Liver (tissue), 9 donors: ENCODE data around the gene DMAC2. TPM values are rescaled to one million over a fixed set of nuclear protein-coding genes. Genes with fewer than 3 reads are reported as not detected.
"Not testable (repeated sequence)": the region's sequence is repeated elsewhere in the genome, so short reads cannot be mapped to it uniquely, and the experiment has no call there.

Experiments used
- DNase-seq: peaks from one replicate; pipeline ENCODE4 v3.0.0-alpha.2; 2017; ENCODE audit warnings: low spot score
- H3K27ac ChIP-seq, 2 donors: one replicate each; pipeline ENCODE4 v1.7.0; 2013; ENCODE audit warnings: inconsistent platforms in 2 of 2, low read length in 2 of 2, control low read depth in 1 of 2, low read depth in 1 of 2, mild to moderate bottlenecking in 1 of 2
- H3K27me3 ChIP-seq, 4 donors: one replicate each; pipeline versions ENCODE4 v1.6.1 to v1.7.0; 2013; ENCODE audit warnings: low read length in 3 of 4, inconsistent platforms in 1 of 4, mild to moderate bottlenecking in 1 of 4, moderate library complexity in 1 of 4; ENCODE audit not compliant: control insufficient read depth in 4 of 4, insufficient read depth in 4 of 4
- H3K36me3 ChIP-seq, 4 donors: one replicate each; pipeline versions ENCODE4 v1.6.1 to v1.7.0; 2013; ENCODE audit warnings: low read length in 3 of 4, mild to moderate bottlenecking in 3 of 4, low read depth in 1 of 4, moderate library complexity in 1 of 4; ENCODE audit not compliant: control insufficient read depth in 4 of 4, insufficient read depth in 3 of 4
- H3K4me1 ChIP-seq, 4 donors: one replicate each; pipeline versions ENCODE4 v1.6.1 to v1.7.0; 2013; ENCODE audit warnings: low read length in 3 of 4, mild to moderate bottlenecking in 3 of 4, moderate library complexity in 1 of 4; ENCODE audit not compliant: control insufficient read depth in 4 of 4, insufficient read depth in 4 of 4
- H3K4me3 ChIP-seq, 3 donors: one replicate each; pipeline versions ENCODE4 v1.6.1 to v1.7.0; 2013; ENCODE audit warnings: low read length in 3 of 3, control low read depth in 1 of 3, low read depth in 1 of 3, mild to moderate bottlenecking in 1 of 3
- H3K9ac ChIP-seq, 2 donors: one replicate each; pipeline ENCODE4 v1.7.0; 2013; ENCODE audit warnings: low read length in 2 of 2, mild to moderate bottlenecking in 2 of 2, moderate library complexity in 2 of 2, control low read depth in 1 of 2, low read depth in 1 of 2
- H3K9me3 ChIP-seq, 4 donors: one replicate each; pipeline versions ENCODE4 v1.6.1 to v1.7.0; 2013; ENCODE audit warnings: low read length in 3 of 4; ENCODE audit not compliant: control insufficient read depth in 4 of 4
- EGR1 ChIP-seq, 2 donors: IDR thresholded peaks; 2 replicates each; pipeline ENCODE4 v1.6.1; 2016 to 2018; ENCODE audit warnings: antibody characterized with exemption in 2 of 2, low read depth in 2 of 2
- FOXA1 ChIP-seq: IDR thresholded peaks from 2 replicates; pipeline ENCODE4 v1.6.1; 2016; ENCODE audit warnings: antibody characterized with exemption
- FOXA2 ChIP-seq: IDR thresholded peaks from 2 replicates; pipeline ENCODE4 v1.6.1; 2016; ENCODE audit warnings: antibody characterized with exemption
- HNF4A ChIP-seq, 2 donors: conservative IDR thresholded peaks; 2 replicates each; pipeline ENCODE4 v1.6.1; 2016; ENCODE audit warnings: antibody characterized with exemption in 2 of 2, mild to moderate bottlenecking in 2 of 2
- HNF4G ChIP-seq: IDR thresholded peaks from 2 replicates; pipeline ENCODE4 v1.6.1; 2016; ENCODE audit warnings: antibody characterized with exemption
- JUND ChIP-seq, 2 donors: IDR thresholded peaks; 2 replicates each; pipeline ENCODE4 v1.6.1; 2016; ENCODE audit warnings: antibody characterized with exemption in 2 of 2
- NR2F2 ChIP-seq: IDR thresholded peaks from 2 replicates; pipeline ENCODE4 v1.6.1; 2016; ENCODE audit warnings: antibody characterized with exemption
- RAD21 ChIP-seq, 2 donors: IDR thresholded peaks; 2 replicates each; pipeline ENCODE4 v1.6.1; 2016; ENCODE audit warnings: antibody characterized with exemption in 2 of 2, mild to moderate bottlenecking in 2 of 2
- RXRA ChIP-seq, 2 donors: IDR thresholded peaks; 2 replicates each; pipeline ENCODE4 v1.6.1; 2017 to 2018; ENCODE audit warnings: antibody characterized with exemption in 2 of 2, mild to moderate bottlenecking in 1 of 2
- SP1 ChIP-seq: IDR thresholded peaks from 2 replicates; pipeline ENCODE4 v1.6.1; 2018; ENCODE audit warnings: antibody characterized with exemption, mild to moderate bottlenecking
- TAF1 ChIP-seq: conservative IDR thresholded peaks from 2 replicates; pipeline ENCODE4 v1.6.1; 2016; ENCODE audit warnings: antibody characterized with exemption, mild to moderate bottlenecking
- YY1 ChIP-seq: IDR thresholded peaks from 2 replicates; pipeline ENCODE4 v1.6.1; 2016; ENCODE audit warnings: antibody characterized with exemption, mild to moderate bottlenecking
- WGBS: extraction: QIAGEN DNeasy Blood & Tissue Kit; methylation state at CpG from one replicate; pipeline ENCODE4 v1.1.7; 2013; 5-methylcytosine and 5-hydroxymethylcytosine counted together
- polyA plus RNA-seq, 2 donors: library from polyadenylated mRNA; stranded (reverse) in 1 of 2; unstranded in 1 of 2; fragments of 200-250 nt in 1 of 2; fragments of >200 nt in 1 of 2; fragmentation: Nextera tagmentation in 1 of 2; extraction: Ambion mirVana in 1 of 2; gene quantifications; one replicate each; pipeline versions ENCODE4 v1.2.1 to v1.2.3, GENCODE V29; 2013 to 2015
- total RNA-seq, 2 donors: library from RNA; depleted of rRNA; stranded (reverse); fragments of >200 nt; gene quantifications; one replicate each; pipeline ENCODE4 v1.2.3, GENCODE V29; 2014
- TF ChIP-seq, protein P1 (sequence below): IDR thresholded peaks from 2 replicates; pipeline ENCODE4 v1.6.1; 2016; ENCODE audit warnings: antibody characterized with exemption
- TF ChIP-seq, protein P2 (sequence below): IDR thresholded peaks from 2 replicates; pipeline ENCODE4 v1.6.1; 2016; ENCODE audit warnings: antibody characterized with exemption, mild to moderate bottlenecking
- TF ChIP-seq, protein P3 (sequence below): IDR thresholded peaks from 2 replicates; pipeline ENCODE4 v1.6.1; 2016; ENCODE audit warnings: antibody characterized with exemption
- TF ChIP-seq, protein P4 (sequence below): IDR thresholded peaks from 2 replicates; pipeline ENCODE4 v1.6.1; 2016; ENCODE audit warnings: antibody characterized with exemption
- donor health status: healthy.
- donor health status: healthy.
- donor health status: healthy.
- donor health status: healthy.
- donor health status: healthy.

DMAC2 gene
- total and polyA plus RNA-seq, 4 donors: 17.1 to 28.8 (median 24.2) TPM

DNA sequence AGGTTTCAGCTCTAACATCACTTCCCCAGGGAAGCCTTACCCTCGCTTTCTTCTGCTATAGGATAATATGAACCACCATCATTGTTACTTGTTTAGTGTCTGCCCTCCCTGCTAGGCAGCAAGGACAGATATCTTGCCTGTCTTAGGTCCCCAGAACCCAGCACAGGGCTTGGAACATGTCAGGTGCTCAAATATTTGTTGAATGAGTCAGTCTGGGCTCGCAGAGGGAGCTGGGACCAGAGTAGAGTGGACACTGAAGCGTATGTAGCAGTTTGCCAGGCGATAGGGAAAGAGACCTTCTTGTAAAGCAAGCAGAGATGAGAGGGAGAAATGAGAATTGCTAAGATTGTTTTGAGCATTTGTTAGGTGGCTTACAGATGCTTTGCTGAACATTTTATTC is 30.4 kb downstream of the DMAC2 start:
- no peak for DNase-seq
- no peaks in the 10 kb centered on the region for H3K9me3 ChIP-seq
- peak overlapping the region in 1 of 2 donors; percentile 64 for H3K27ac ChIP-seq
- TF ChIP-seq, protein P1, sequence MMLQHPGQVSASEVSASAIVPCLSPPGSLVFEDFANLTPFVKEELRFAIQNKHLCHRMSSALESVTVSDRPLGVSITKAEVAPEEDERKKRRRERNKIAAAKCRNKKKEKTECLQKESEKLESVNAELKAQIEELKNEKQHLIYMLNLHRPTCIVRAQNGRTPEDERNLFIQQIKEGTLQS: peak; percentile 74
- peak; percentile 96 to 99 for TF ChIP-seq JUND (IDR thresholded peaks at IDR 0.05)
- TF ChIP-seq SP1: peak; percentile 11
- no peak for TF ChIP-seq HNF4G
- TF ChIP-seq NR2F2: no peak
- TF ChIP-seq RAD21 (IDR thresholded peaks at IDR 0.05): no peak
- TF ChIP-seq HNF4A (conservative IDR thresholded peaks at IDR 0.05): peak in 1 of 2 donors; percentile 9
- TF ChIP-seq, protein P2, sequence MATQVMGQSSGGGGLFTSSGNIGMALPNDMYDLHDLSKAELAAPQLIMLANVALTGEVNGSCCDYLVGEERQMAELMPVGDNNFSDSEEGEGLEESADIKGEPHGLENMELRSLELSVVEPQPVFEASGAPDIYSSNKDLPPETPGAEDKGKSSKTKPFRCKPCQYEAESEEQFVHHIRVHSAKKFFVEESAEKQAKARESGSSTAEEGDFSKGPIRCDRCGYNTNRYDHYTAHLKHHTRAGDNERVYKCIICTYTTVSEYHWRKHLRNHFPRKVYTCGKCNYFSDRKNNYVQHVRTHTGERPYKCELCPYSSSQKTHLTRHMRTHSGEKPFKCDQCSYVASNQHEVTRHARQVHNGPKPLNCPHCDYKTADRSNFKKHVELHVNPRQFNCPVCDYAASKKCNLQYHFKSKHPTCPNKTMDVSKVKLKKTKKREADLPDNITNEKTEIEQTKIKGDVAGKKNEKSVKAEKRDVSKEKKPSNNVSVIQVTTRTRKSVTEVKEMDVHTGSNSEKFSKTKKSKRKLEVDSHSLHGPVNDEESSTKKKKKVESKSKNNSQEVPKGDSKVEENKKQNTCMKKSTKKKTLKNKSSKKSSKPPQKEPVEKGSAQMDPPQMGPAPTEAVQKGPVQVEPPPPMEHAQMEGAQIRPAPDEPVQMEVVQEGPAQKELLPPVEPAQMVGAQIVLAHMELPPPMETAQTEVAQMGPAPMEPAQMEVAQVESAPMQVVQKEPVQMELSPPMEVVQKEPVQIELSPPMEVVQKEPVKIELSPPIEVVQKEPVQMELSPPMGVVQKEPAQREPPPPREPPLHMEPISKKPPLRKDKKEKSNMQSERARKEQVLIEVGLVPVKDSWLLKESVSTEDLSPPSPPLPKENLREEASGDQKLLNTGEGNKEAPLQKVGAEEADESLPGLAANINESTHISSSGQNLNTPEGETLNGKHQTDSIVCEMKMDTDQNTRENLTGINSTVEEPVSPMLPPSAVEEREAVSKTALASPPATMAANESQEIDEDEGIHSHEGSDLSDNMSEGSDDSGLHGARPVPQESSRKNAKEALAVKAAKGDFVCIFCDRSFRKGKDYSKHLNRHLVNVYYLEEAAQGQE: no peak
- no peak for TF ChIP-seq TAF1
- no peak for TF ChIP-seq EGR1 (IDR thresholded peaks at IDR 0.05; ENCODE audit: low read depth in 2 of 2)
- no peak for TF ChIP-seq YY1
- TF ChIP-seq, protein P3, sequence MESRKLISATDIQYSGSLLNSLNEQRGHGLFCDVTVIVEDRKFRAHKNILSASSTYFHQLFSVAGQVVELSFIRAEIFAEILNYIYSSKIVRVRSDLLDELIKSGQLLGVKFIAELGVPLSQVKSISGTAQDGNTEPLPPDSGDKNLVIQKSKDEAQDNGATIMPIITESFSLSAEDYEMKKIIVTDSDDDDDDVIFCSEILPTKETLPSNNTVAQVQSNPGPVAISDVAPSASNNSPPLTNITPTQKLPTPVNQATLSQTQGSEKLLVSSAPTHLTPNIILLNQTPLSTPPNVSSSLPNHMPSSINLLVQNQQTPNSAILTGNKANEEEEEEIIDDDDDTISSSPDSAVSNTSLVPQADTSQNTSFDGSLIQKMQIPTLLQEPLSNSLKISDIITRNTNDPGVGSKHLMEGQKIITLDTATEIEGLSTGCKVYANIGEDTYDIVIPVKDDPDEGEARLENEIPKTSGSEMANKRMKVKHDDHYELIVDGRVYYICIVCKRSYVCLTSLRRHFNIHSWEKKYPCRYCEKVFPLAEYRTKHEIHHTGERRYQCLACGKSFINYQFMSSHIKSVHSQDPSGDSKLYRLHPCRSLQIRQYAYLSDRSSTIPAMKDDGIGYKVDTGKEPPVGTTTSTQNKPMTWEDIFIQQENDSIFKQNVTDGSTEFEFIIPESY: no peak
- H3K36me3 ChIP-seq: peaks cover 5 to 24% (median 11%) of the 10 kb centered on the region in 4 donors
- WGBS: 40% methylated on average over 4 of the region's 4 CpGs
- H3K27me3 ChIP-seq: no peaks in the 10 kb centered on the region
- H3K4me1 ChIP-seq: peaks cover 9 to 17% (median 11%) of the 10 kb centered on the region in 4 donors
- no peak overlapping the region for H3K4me3 ChIP-seq
- H3K9ac ChIP-seq: no peak overlapping the region

DNA sequence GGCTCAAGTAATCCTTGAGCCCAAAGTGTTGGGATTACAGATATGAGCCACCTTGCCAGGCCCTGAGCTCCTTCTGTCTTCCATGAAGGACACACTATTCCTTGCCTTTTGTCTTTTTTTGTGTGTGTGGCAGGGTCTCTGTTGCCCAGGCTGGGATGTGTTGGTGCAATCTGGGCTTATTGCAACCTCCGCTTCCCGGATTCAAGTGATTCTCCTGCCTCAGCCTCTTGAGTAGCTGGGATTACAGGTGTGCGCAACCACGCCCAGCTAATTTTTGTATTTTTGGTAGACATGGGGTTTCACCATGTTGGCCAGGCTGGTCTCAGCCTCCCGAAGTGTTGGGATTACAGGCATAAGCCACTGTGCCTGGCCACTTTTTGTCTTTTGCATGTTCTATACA is 30.9 kb downstream of the DMAC2 start:
- H3K4me3 ChIP-seq, DNase-seq, H3K9me3 ChIP-seq, H3K27ac ChIP-seq, H3K9ac ChIP-seq, H3K27me3 ChIP-seq: not testable (repeated sequence)
- peaks cover 9 to 17% (median 11%) of the 10 kb centered on the region in 4 donors for H3K4me1 ChIP-seq
- peaks cover 4 to 19% (median 9%) of the 10 kb centered on the region in 4 donors for H3K36me3 ChIP-seq
- 90% methylated on average over 5 of the region's 5 CpGs for WGBS

DNA sequence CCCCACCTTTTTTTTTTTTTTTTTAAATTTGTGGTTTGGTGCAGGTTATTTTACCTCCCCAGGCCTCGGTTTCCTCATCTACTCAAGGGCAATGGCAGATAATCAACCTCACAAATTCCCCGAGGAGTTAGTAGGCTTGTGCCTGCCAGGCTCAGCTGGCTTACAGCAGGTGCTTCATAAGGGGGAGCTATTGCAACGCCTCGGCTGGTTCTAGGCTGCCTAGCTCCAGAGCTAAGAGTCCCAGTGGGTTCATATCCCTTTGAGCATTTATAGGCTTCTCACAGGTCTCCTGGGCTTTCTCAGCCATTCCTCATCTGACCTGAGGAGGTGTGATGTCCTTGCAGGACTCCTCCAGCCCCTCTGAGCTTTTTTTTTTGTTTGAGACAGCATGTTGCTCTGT is 31.5 kb downstream of the DMAC2 start:
- Histone ChIP-seq H3K9ac (no peak overlapping the region), H3K4me1 (peaks cover 9 to 21% (median 12%) of the 10 kb centered on the region in 4 donors)

More for the DNA sequence above, 31.5 kb downstream of the DMAC2 start:
- H3K27me3 ChIP-seq: no peaks in the 10 kb centered on the region
- H3K9me3 ChIP-seq: no peaks in the 10 kb centered on the region
- H3K36me3 ChIP-seq: peaks cover 2 to 13% (median 7%) of the 10 kb centered on the region in 4 donors
- H3K27ac ChIP-seq: no peak overlapping the region
- 82% methylated on average over 4 of the region's 4 CpGs for WGBS
- TF ChIP-seq SP1 (no peak), EGR1 (IDR thresholded peaks at IDR 0.05; ENCODE audit: low read depth in 2 of 2) (no peak), TAF1 (no peak), FOXA2 (no peak), JUND (IDR thresholded peaks at IDR 0.05) (no peak), FOXA1 (no peak), RXRA (IDR thresholded peaks at IDR 0.05) (no peak), NR2F2 (no peak)
- TF ChIP-seq, protein P3: no peak
- TF ChIP-seq, protein P4, sequence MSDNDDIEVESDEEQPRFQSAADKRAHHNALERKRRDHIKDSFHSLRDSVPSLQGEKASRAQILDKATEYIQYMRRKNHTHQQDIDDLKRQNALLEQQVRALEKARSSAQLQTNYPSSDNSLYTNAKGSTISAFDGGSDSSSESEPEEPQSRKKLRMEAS: no peak
- TF ChIP-seq, protein P1: no peak
- TF ChIP-seq, protein P2: no peak
- H3K4me3 ChIP-seq: no peak overlapping the region
- no peak for DNase-seq
